ENCODE data around the gene VSIG10L2. TPM values are rescaled to one million over a fixed set of nuclear protein-coding genes. Genes with fewer than 3 reads are reported as not detected.

VSIG10L2 gene
- total RNA-seq, 2 experiments from 2014 or later = not detected

- H3K9me3 Mint-ChIP-seq = no peaks in the 10 kb centered on the region
- no peak overlapping the region for H3K27ac Mint-ChIP-seq
- TF ChIP-seq CTCF (IDR thresholded peaks at IDR 0.05) = no peak
- intact Hi-C loops (cut with micrococcal nuclease) = no loop called here
- H3K36me3 Mint-ChIP-seq (ENCODE audit: low read depth) = no peaks in the 10 kb centered on the region
- peaks cover 12% of the 10 kb centered on the region for H3K4me1 Mint-ChIP-seq (ENCODE audit: low read depth)
- no peak for ATAC-seq
- H3K27me3 Mint-ChIP-seq = peaks cover 5% of the 10 kb centered on the region
- H3K4me3 Mint-ChIP-seq = no peak overlapping the region
- POLR2A ChIA-PET = no interaction called here
- no peak for DNase-seq
- CTCF ChIA-PET = no interaction called here
Observed at GRCh38 chr11:125934473-125934872, 11.4 kb upstream of the VSIG10L2 start.

GRCh38 chr11:125935056-125935455, 10.8 kb upstream of the VSIG10L2 start:
- CTCF ChIA-PET = no interaction called here
- POLR2A ChIA-PET = no interaction called here
- peaks cover 12% of the 10 kb centered on the region for H3K4me1 Mint-ChIP-seq (ENCODE audit: low read depth)
- no peak overlapping the region for H3K27ac Mint-ChIP-seq
- H3K4me3 Mint-ChIP-seq = no peak overlapping the region
- DNase-seq (no peak), ATAC-seq (no peak)
- H3K27me3 Mint-ChIP-seq = peaks cover 3% of the 10 kb centered on the region
- intact Hi-C loops (cut with micrococcal nuclease) = no loop called here
- no peak for TF ChIP-seq CTCF (IDR thresholded peaks at IDR 0.05)
- H3K36me3 Mint-ChIP-seq (ENCODE audit: low read depth) = no peaks in the 10 kb centered on the region
- H3K9me3 Mint-ChIP-seq = no peaks in the 10 kb centered on the region

GRCh38 chr11:125935618-125936199, 10.1 kb upstream of the VSIG10L2 start:
- Mint-ChIP-seq H3K4me3 (no peak overlapping the region), H3K27me3 (peaks cover 2% of the 10 kb centered on the region), H3K36me3 (ENCODE audit: low read depth) (no peaks in the 10 kb centered on the region), H3K9me3 (no peaks in the 10 kb centered on the region), H3K27ac (no peak overlapping the region), H3K4me1 (ENCODE audit: low read depth) (peaks cover 12% of the 10 kb centered on the region)
- intact Hi-C loops (cut with micrococcal nuclease) = no loop called here
- POLR2A ChIA-PET = no interaction called here
- TF ChIP-seq CTCF (IDR thresholded peaks at IDR 0.05) = no peak
- no peak for DNase-seq
- CTCF ChIA-PET = no interaction called here
- ATAC-seq = no peak

GRCh38 chr11:125938418-125938817, 7.4 kb upstream of the VSIG10L2 start:
- no peak for ATAC-seq
- ChIA-PET CTCF (interaction anchor here (1.3 to 2.9 kb wide), 2 partner anchors 15 to 255 kb away, joined by 5 to 14 read pairs; no protein-coding TSS in a partner anchor), POLR2A (interaction anchor here (0.9 kb wide), 1 partner anchor 21 kb away, joined by 3 read pairs; no protein-coding TSS in a partner anchor)
- no peaks in the 10 kb centered on the region for H3K27me3 Mint-ChIP-seq
- no peaks in the 10 kb centered on the region for H3K36me3 Mint-ChIP-seq (ENCODE audit: low read depth)
- H3K4me1 Mint-ChIP-seq (ENCODE audit: low read depth) = peaks cover 8% of the 10 kb centered on the region
- intact Hi-C loops (cut with micrococcal nuclease) = no loop called here
- no peaks in the 10 kb centered on the region for H3K9me3 Mint-ChIP-seq
- H3K27ac Mint-ChIP-seq = no peak overlapping the region
- H3K4me3 Mint-ChIP-seq = no peak overlapping the region
- no peak for DNase-seq
- TF ChIP-seq CTCF (IDR thresholded peaks at IDR 0.05) = no peak

- Mint-ChIP-seq H3K4me1 (ENCODE audit: low read depth) (peaks cover 7% of the 10 kb centered on the region), H3K27ac (no peak overlapping the region), H3K27me3 (no peaks in the 10 kb centered on the region), H3K36me3 (ENCODE audit: low read depth) (no peaks in the 10 kb centered on the region), H3K4me3 (no peak overlapping the region), H3K9me3 (no peaks in the 10 kb centered on the region)
- intact Hi-C loops (cut with micrococcal nuclease) = no loop called here
- ChIA-PET CTCF (interaction anchor here (1.3 to 2.9 kb wide), 2 partner anchors 16 to 255 kb away, joined by 5 to 14 read pairs; no protein-coding TSS in a partner anchor), POLR2A (no interaction called here)
- TF ChIP-seq CTCF (IDR thresholded peaks at IDR 0.05) = no peak
- ATAC-seq = no peak
- DNase-seq = no peak
Observed at GRCh38 chr11:125939081-125939521, 6.7 kb upstream of the VSIG10L2 start.
